Astrocyte (in vitro differentiated cells and primary cell): ENCODE results near the gene TNFRSF18. TPM values are rescaled to one million over a fixed set of nuclear protein-coding genes. Genes with fewer than 3 reads are reported as not detected.

Experiments
- DNase-seq: peaks from one replicate; pipeline ENCODE4 v3.0.0-alpha.2; 2010; ENCODE audit warnings: low read depth
- FAIRE-seq: peaks from 2 replicates; lab custom pipeline; 2011; peaks lifted over from hg19 to GRCh38; lab: Jason Lieb, UNC
- H2AFZ ChIP-seq: 2 replicates; pipeline ENCODE4 v1.6.0; 2012; ENCODE audit warnings: low read depth, low read length, inconsistent platforms
- H3K27ac ChIP-seq: 2 replicates; pipeline ENCODE4 v1.5.1; 2011; ENCODE audit warnings: low read depth, low read length, inconsistent platforms
- H3K27me3 ChIP-seq: 2 replicates; pipeline ENCODE4 v1.6.0; 2011; ENCODE audit warnings: low read length, inconsistent platforms; ENCODE audit not compliant: insufficient read depth
- H3K36me3 ChIP-seq: 2 replicates; pipeline ENCODE4 v1.5.1; 2011; ENCODE audit warnings: low read length, inconsistent platforms; ENCODE audit not compliant: insufficient read depth
- H3K4me1 ChIP-seq: 2 replicates; pipeline ENCODE4 v1.5.1; 2011; ENCODE audit warnings: low read length, inconsistent platforms; ENCODE audit not compliant: insufficient read depth
- H3K4me2 ChIP-seq: 2 replicates; pipeline ENCODE4 v1.6.0; 2012; ENCODE audit warnings: low read length, inconsistent platforms
- H3K4me3 ChIP-seq: 2 replicates; pipeline ENCODE4 v1.5.1; 2011; ENCODE audit warnings: low read depth, mild to moderate bottlenecking, low read length, inconsistent platforms; ENCODE audit not compliant: insufficient read depth
- H3K79me2 ChIP-seq: 2 replicates; pipeline ENCODE4 v1.6.0; 2012; ENCODE audit warnings: mild to moderate bottlenecking, low read length, inconsistent platforms; ENCODE audit not compliant: insufficient read depth
- H3K9ac ChIP-seq: 2 replicates; pipeline ENCODE4 v1.6.0; 2012; ENCODE audit warnings: mild to moderate bottlenecking, low read length, inconsistent platforms
- H3K9me3 ChIP-seq: 2 replicates; pipeline ENCODE4 v1.5.1; 2012; ENCODE audit warnings: low read depth, mild to moderate bottlenecking, low read length, inconsistent platforms; ENCODE audit not compliant: insufficient read depth
- H4K20me1 ChIP-seq: 2 replicates; pipeline ENCODE4 v1.6.0; 2012; ENCODE audit warnings: low read length, inconsistent platforms; ENCODE audit not compliant: insufficient read depth
- H3K27ac Mint-ChIP-seq: one replicate; pipeline ENCODE4 v1.8.0; 2021; ENCODE audit warnings: mild to moderate bottlenecking, mixed read lengths; ENCODE audit not compliant: unreplicated experiment
- H3K27me3 Mint-ChIP-seq: one replicate; pipeline ENCODE4 v1.8.0; 2021; ENCODE audit warnings: low read depth, mixed read lengths; ENCODE audit not compliant: unreplicated experiment
- H3K36me3 Mint-ChIP-seq: one replicate; pipeline ENCODE4 v1.8.0; 2021; ENCODE audit warnings: low read depth, mixed read lengths; ENCODE audit not compliant: unreplicated experiment
- H3K4me1 Mint-ChIP-seq: one replicate; pipeline ENCODE4 v1.8.0; 2021; ENCODE audit warnings: low read depth, mixed read lengths; ENCODE audit not compliant: unreplicated experiment
- H3K4me3 Mint-ChIP-seq: one replicate; pipeline ENCODE4 v1.8.0; 2021; ENCODE audit warnings: mild to moderate bottlenecking, moderate library complexity, mixed read lengths; ENCODE audit not compliant: unreplicated experiment
- H3K9me3 Mint-ChIP-seq: one replicate; pipeline ENCODE4 v1.8.0; 2021; ENCODE audit warnings: mild to moderate bottlenecking, mixed read lengths; ENCODE audit not compliant: unreplicated experiment
- CTCF ChIP-seq: IDR thresholded peaks from 2 replicates; pipeline ENCODE4 v1.5.1; 2011; ENCODE audit warnings: low read depth, mild to moderate bottlenecking, inconsistent platforms, low read length, moderate library complexity; ENCODE audit not compliant: insufficient read depth
- EZH2 ChIP-seq: IDR thresholded peaks from 2 replicates; pipeline ENCODE4 v1.6.1; 2012; ENCODE audit warnings: mild to moderate bottlenecking, low read length, inconsistent platforms; ENCODE audit not compliant: insufficient read depth
- total RNA-seq: library from RNA; stranded (reverse); gene quantifications from 2 replicates; pipeline ENCODE4 v1.2.1, GENCODE V29; 2021

The TNFRSF18 gene
- total RNA-seq, 1 donor from 2014 or later, result 0.66 TPM

GRCh38 chr1:1225913-1226312, 19.5 kb upstream of the TNFRSF18 start:
- no peak overlapping the region for H3K9ac ChIP-seq
- H3K36me3 ChIP-seq, result peaks cover 3% of the 10 kb centered on the region
- no peak overlapping the region for H3K4me3 ChIP-seq
- H3K27me3 ChIP-seq, result no peaks in the 10 kb centered on the region
- H3K4me3 Mint-ChIP-seq, result no peak overlapping the region
- no peak overlapping the region for H3K27ac ChIP-seq
- H3K4me2 ChIP-seq, result no peak overlapping the region
- no peak for TF ChIP-seq CTCF
- TF ChIP-seq EZH2, result no peak
- H3K79me2 ChIP-seq, result peaks cover 74% of the 10 kb centered on the region
- H3K9me3 Mint-ChIP-seq, result no peaks in the 10 kb centered on the region
- H4K20me1 ChIP-seq, result peaks cover 74% of the 10 kb centered on the region
- DNase-seq (no peak), FAIRE-seq (no peak)
- peaks cover 11% of the 10 kb centered on the region for H3K4me1 ChIP-seq
- H3K27me3 Mint-ChIP-seq, result no peaks in the 10 kb centered on the region
- H2AFZ ChIP-seq, result no peak overlapping the region
- peaks cover 7% of the 10 kb centered on the region for H3K4me1 Mint-ChIP-seq
- H3K36me3 Mint-ChIP-seq, result peaks cover 20% of the 10 kb centered on the region
- no peaks in the 10 kb centered on the region for H3K9me3 ChIP-seq
- no peak overlapping the region for H3K27ac Mint-ChIP-seq

- Mint-ChIP-seq H3K36me3 (peaks cover 20% of the 10 kb centered on the region), H3K27me3 (no peaks in the 10 kb centered on the region), H3K4me1 (peaks cover 4% of the 10 kb centered on the region), H3K9me3 (no peaks in the 10 kb centered on the region), H3K27ac (no peak overlapping the region), H3K4me3 (no peak overlapping the region)
- FAIRE-seq, result no peak
- Histone ChIP-seq H4K20me1 (peaks cover 69% of the 10 kb centered on the region), H3K27ac (no peak overlapping the region), H3K9me3 (no peaks in the 10 kb centered on the region), H3K36me3 (peaks cover 3% of the 10 kb centered on the region), H3K4me2 (no peak overlapping the region), H3K4me1 (peaks cover 8% of the 10 kb centered on the region), H2AFZ (no peak overlapping the region), H3K9ac (no peak overlapping the region), H3K79me2 (peaks cover 68% of the 10 kb centered on the region), H3K4me3 (no peak overlapping the region), H3K27me3 (no peaks in the 10 kb centered on the region)
- TF ChIP-seq EZH2 (no peak), CTCF (no peak)
- no peak for DNase-seq
These were observed 18.9 kb upstream of the TNFRSF18 start for GRCh38 chr1:1225238-1225845.

GRCh38 chr1:1223891-1224290, 17.5 kb upstream of the TNFRSF18 start:
- Histone ChIP-seq H2AFZ (no peak overlapping the region), H3K9me3 (no peaks in the 10 kb centered on the region), H3K4me1 (no peaks in the 10 kb centered on the region), H3K36me3 (peaks cover 3% of the 10 kb centered on the region), H3K79me2 (peaks cover 59% of the 10 kb centered on the region), H3K27ac (no peak overlapping the region), H3K9ac (no peak overlapping the region), H3K4me2 (no peak overlapping the region), H4K20me1 (peaks cover 57% of the 10 kb centered on the region), H3K27me3 (no peaks in the 10 kb centered on the region), H3K4me3 (no peak overlapping the region)
- Mint-ChIP-seq H3K27me3 (no peaks in the 10 kb centered on the region), H3K27ac (no peak overlapping the region), H3K4me1 (no peaks in the 10 kb centered on the region), H3K9me3 (no peaks in the 10 kb centered on the region), H3K4me3 (no peak overlapping the region), H3K36me3 (peaks cover 15% of the 10 kb centered on the region)
- FAIRE-seq, result no peak
- no peak for TF ChIP-seq EZH2
- TF ChIP-seq CTCF, result no peak
- DNase-seq, result no peak
